Right cardiac atrium (tissue), 5 donors: ENCODE measurements around the gene APPL2. TPM values are rescaled to one million over a fixed set of nuclear protein-coding genes. Genes with fewer than 3 reads are reported as not detected.
"Not testable (repeated sequence)": the region's sequence is repeated elsewhere in the genome, so short reads cannot be mapped to it uniquely, and the experiment has no call there.

Experiments
- ATAC-seq, 2 donors: fragments of 200-7000 bp; cut with Tn5 transposase; one replicate each; pipeline versions ENCODE4 v1.8.0 to v1.9.1; 2020; ENCODE audit warnings: moderate library complexity in 2 of 2, mild to moderate bottlenecking in 1 of 2
- DNase-seq, 3 donors: peaks; one replicate each; pipeline ENCODE4 v3.0.0-alpha.2; 2020
- H3K27ac ChIP-seq: one replicate; pipeline ENCODE4 v1.5.1; 2013; ENCODE audit warnings: mild to moderate bottlenecking, low read length, control low read depth, moderate library complexity
- H3K27me3 ChIP-seq: one replicate; pipeline ENCODE4 v1.6.1; 2013; ENCODE audit not compliant: control insufficient read depth, insufficient read depth
- H3K4me1 ChIP-seq: one replicate; pipeline ENCODE4 v1.6.1; 2013; ENCODE audit warnings: low read length; ENCODE audit not compliant: control insufficient read depth, insufficient read depth
- H3K4me3 ChIP-seq: one replicate; pipeline ENCODE4 v1.5.1; 2013; ENCODE audit warnings: low read length, control low read depth
- H3K9me3 ChIP-seq: one replicate; pipeline ENCODE4 v1.6.1; 2013; ENCODE audit warnings: low read length; ENCODE audit not compliant: control insufficient read depth
- WGBS: extraction: QIAGEN DNeasy Blood & Tissue Kit; methylation state at CpG from one replicate; pipeline ENCODE4 v1.1.7; 2013; 5-methylcytosine and 5-hydroxymethylcytosine counted together
- intact Hi-C, 4 donors: fragments of 100-400 bp; cut with DNase I; formaldehyde crosslinking; loops; one replicate each; pipeline versions ENCODE4 v1.11.0 to v1.14.0; 2022 to 2023
- polyA plus RNA-seq: library from polyadenylated mRNA; stranded (reverse); fragments of 200-250 nt; gene quantifications from one replicate; pipeline ENCODE4 v1.2.3, GENCODE V29; 2013
- total RNA-seq, 4 donors: library from RNA; stranded (reverse); fragmentation: NEBNext Ultra II Directional; extraction: Animal tissue kit (Norgen Biotek cat#: 25700); gene quantifications; one replicate each; pipeline ENCODE4 v1.2.1, GENCODE V29; 2021
- donor health status: healthy with polysubstance abuse.
- donor health status: DM: no; HTN: yes; CAD: no.
- donor health status: DM: no; HTN: no; CAD: no.
- donor health status: DM: no; HTN: yes; CAD: no; lungs with severe emphysema.
- donor health status: DM: yes; HTN: yes; CAD: no.

APPL2 gene
- total and polyA plus RNA-seq, 5 donors = 13.4 to 27.9 (median 20.7) TPM

DNA sequence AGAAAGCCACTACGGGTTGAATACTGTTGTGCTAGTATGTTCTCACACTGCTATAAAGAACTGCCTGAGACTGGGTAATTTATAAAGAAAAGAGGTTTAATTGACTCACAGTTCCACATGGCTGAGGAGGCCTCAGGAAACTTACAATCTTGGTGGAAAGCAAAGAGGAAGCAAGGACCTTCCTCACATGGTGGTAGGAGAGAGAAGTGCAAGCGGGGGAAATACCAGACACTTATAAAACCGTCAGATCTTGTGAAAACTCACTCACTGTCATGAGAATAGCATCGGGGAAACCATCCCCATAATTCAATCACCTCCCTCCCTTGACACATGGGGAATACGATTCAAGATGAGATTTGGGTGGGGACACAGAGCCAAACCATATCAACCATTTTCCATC is 20.5 kb upstream of the APPL2 start:
- not testable (repeated sequence) for H3K4me1 ChIP-seq, H3K27ac ChIP-seq, ATAC-seq

DNA sequence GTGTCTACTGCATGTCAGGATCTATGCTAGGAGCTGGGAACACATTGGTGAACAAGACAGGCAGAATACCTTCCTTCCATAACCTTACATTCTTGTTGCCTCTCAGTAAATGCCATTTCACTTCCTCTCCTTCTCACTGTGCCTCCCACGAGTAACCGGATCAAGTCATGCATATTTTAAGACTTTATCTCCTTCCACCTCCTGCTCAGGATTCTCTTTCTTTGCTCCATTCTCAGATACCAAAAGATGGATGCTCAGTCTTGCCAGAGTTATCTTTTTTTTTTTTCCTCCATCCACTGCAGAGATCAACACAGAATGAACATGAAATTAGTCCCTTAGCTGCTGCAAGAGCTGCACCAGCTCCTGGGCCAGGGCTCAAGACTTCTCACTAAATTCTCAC is 20.0 kb upstream of the APPL2 start:
- Histone ChIP-seq H3K4me3 (no peak overlapping the region), H3K9me3 (no peaks in the 10 kb centered on the region), H3K4me1 (no peaks in the 10 kb centered on the region), H3K27ac (no peak overlapping the region), H3K27me3 (no peaks in the 10 kb centered on the region)
- WGBS = 43% methylated on average over 2 of the region's 2 CpGs
- ATAC-seq (no peak), DNase-seq (no peak)
- intact Hi-C loops = no loop called here

More for the DNA sequence above, 20.5 kb upstream of the APPL2 start:
- WGBS = 81% methylated on average over 5 of the region's 5 CpGs
- DNase-seq, H3K9me3 ChIP-seq, H3K27me3 ChIP-seq, intact Hi-C loops, H3K4me3 ChIP-seq: not testable (repeated sequence)

DNA sequence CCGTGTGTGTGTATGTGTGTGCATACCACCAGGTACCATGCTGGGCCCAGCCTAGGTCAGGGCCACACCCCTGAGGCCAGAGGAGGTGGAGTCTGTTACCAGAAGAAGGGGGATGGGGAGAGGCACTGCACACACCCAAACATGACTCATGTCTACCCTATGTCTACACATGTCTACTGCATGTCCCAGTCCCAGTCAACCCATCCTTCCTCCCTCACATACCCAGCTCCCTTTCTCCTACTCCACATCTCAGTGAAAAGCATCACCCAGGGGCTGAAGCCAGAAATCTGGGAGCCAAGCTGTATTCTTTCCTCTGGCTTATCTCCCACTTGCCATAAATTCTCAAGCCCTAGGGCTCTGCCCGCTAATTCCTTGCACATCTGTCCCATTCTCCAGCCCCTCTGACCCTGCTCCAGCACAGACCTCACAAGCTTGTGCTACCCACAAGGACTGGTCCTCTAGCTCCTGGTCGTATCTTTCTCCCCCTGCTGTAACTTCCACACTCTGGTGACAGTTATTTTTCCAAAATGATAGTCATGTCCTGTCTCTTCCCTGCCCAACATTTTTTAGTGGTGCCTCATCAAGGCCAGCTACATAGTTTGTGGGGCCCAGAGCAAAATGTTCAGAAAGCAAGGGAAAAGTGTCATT is 18.0 kb upstream of the APPL2 start:
- intact Hi-C loops = no loop called here
- Histone ChIP-seq H3K4me1 (no peaks in the 10 kb centered on the region), H3K4me3 (no peak overlapping the region), H3K27ac (no peak overlapping the region), H3K9me3 (no peaks in the 10 kb centered on the region), H3K27me3 (no peaks in the 10 kb centered on the region)
- WGBS = 64% methylated on average over 3 of the region's 3 CpGs
- DNase-seq = no peak
- ATAC-seq = peak in 1 of 2 donors; percentile 35

DNA sequence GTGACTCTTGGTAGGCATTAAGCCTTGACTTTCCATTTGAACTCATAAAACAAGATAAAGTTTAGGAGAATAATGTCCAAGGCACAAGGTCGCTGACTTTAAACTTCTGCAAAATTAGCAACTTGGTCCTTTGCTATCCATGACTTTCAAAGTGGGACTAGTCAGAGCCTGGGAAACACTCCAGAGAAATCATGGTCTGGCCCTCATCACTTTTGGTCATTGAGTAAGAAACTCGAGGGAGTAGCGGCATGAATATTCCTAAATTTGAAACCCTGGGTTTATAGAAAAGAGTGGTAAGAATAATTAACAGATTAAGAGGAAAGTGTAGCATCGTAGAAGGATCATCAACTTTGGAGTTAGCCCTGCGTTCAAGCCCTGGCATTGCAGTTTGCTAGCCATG is 16.9 kb upstream of the APPL2 start:
- H3K4me3 ChIP-seq = no peak overlapping the region
- DNase-seq (no peak), ATAC-seq (no peak)
- intact Hi-C loops = no loop called here
- WGBS = 85% methylated on average over 5 of the region's 5 CpGs
- no peaks in the 10 kb centered on the region for H3K9me3 ChIP-seq
- no peaks in the 10 kb centered on the region for H3K4me1 ChIP-seq
- no peaks in the 10 kb centered on the region for H3K27me3 ChIP-seq
- no peak overlapping the region for H3K27ac ChIP-seq

DNA sequence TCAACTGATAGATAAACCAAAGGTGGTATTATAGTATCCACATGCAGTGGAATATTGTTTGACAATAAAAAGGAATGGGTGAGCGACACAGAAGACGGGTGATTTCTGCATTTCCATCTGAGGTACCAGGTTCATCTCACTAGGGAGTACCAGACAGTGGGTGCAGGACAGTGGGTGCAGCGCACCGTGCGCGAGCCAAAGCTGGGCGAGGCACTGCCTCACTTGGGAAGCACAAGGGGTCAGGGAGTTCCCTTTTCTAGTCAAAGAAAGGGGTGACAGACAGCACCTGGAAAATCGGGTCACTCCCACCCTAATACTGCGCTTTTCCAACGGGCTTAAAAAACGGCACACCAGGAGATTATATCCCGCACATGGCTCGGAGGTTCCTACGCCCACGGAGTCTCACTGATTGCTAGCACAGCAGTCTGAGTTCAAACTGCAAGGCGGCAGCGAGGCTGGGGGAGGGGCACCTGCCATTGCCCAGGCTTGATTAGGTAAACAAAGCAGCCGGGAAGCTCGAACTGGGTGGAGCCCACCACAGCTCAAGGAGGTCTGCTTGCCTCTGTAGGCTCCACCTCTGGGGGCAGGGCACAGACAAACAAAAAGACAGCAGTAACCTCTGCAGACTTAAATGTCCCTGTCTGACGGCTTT is 9.9 kb upstream of the APPL2 start:
- H3K27ac ChIP-seq, H3K4me3 ChIP-seq, intact Hi-C loops, H3K27me3 ChIP-seq, DNase-seq, H3K4me1 ChIP-seq, H3K9me3 ChIP-seq, ATAC-seq: not testable (repeated sequence)
- 90% methylated on average over 20 of the region's 20 CpGs for WGBS

DNA sequence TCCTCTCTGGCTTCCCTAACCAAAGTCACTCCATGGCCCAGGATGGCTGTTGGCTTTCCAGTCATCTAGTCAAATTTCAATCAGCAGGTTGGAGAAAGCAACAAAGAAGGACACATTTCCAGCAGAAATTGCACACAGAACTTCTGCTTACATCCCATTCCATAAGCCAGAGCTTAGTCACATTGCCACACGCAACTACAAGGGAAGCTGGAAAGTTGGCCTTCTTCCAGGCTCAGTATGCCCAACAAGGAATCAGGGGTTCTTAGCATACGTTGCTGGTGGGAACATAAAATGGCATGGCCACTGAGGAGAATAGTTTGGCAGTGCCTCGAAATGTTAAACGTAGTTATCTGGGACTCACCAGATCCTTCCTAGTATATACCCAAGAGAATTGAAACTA is 9.3 kb upstream of the APPL2 start:
- H3K4me3 ChIP-seq = no peak overlapping the region
- H3K27ac ChIP-seq = no peak overlapping the region
- 75% methylated on average over 4 of the region's 4 CpGs for WGBS
- H3K27me3 ChIP-seq = no peaks in the 10 kb centered on the region
- ATAC-seq (no peak), DNase-seq (no peak)
- intact Hi-C loops = no loop called here
- H3K4me1 ChIP-seq = no peaks in the 10 kb centered on the region
- H3K9me3 ChIP-seq = no peaks in the 10 kb centered on the region

DNA sequence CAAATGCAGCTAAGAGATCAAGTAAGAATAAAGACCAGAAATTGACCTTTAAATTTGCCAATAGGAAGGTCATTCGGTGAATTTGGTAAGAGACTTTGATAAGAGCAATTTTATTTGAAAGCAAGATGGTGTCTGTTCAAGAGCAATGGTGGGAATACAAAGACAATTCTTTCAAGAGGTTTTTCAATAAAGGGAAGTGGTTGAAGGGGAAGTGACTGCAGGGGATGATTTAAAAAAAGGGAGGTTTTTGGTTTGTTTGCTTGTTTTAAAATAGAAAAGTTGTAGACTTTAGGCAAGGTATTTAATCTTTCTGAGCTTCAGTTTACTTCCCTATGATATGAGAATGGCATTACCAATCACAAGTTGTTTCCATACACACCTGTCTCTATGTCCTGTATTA is 4.3 kb upstream of the APPL2 start:
- WGBS = 85% methylated on average over 1 of the region's 1 CpG
- Histone ChIP-seq H3K27ac (no peak overlapping the region), H3K27me3 (no peaks in the 10 kb centered on the region), H3K9me3 (no peaks in the 10 kb centered on the region), H3K4me3 (no peak overlapping the region), H3K4me1 (no peaks in the 10 kb centered on the region)
- intact Hi-C loops = no loop called here
- ATAC-seq (no peak), DNase-seq (no peak)

DNA sequence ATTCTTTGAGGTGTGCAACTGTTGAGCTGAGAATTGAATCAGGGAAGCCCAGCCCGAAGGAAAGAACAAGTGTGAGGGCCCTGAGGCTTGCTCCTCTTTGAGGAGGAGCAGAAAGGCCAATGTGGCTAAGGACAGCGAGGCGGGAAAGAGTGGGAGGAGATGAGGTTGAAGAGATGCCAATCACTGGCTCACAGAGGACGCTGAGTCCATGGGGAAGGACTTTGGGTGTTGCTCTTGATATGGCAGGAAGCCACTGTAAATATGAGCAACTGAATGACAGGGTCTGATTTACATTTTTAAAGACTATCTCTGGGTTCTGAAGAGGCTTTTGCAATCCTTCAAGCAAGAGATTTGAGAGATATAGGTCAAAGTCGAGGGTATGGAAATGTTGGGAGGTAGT is 3.3 kb upstream of the APPL2 start:
- Histone ChIP-seq H3K4me3 (no peak overlapping the region), H3K27me3 (no peaks in the 10 kb centered on the region), H3K9me3 (no peaks in the 10 kb centered on the region), H3K27ac (no peak overlapping the region), H3K4me1 (no peaks in the 10 kb centered on the region)
- intact Hi-C loops = no loop called here
- DNase-seq (no peak), ATAC-seq (no peak)
- WGBS = 59% methylated on average over 5 of the region's 5 CpGs

DNA sequence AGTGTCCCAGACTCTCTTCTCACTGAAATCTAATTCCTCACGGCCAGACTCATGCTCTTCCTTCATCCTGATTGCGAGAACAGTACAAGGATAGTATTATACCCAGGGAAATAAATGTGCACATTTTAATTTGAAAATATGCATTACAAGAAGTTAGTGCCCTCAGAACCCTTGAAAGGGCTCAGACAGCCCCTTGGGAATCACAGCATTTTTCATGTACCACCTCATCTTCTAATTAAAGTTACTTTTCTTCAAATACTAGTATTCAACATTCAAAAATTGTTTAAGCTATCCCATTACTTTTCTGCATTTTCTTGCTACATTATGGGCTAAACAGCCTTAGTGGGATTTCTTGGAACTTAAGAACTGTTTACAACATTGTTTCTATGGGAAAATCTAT is 1.7 kb upstream of the APPL2 start:
- Histone ChIP-seq H3K9me3 (no peaks in the 10 kb centered on the region), H3K4me3 (no peak overlapping the region), H3K27me3 (no peaks in the 10 kb centered on the region), H3K4me1 (no peaks in the 10 kb centered on the region), H3K27ac (no peak overlapping the region)
- ATAC-seq = no peak
- intact Hi-C loops = no loop called here
- 85% methylated on average over 2 of the region's 2 CpGs for WGBS
- no peak for DNase-seq

DNA sequence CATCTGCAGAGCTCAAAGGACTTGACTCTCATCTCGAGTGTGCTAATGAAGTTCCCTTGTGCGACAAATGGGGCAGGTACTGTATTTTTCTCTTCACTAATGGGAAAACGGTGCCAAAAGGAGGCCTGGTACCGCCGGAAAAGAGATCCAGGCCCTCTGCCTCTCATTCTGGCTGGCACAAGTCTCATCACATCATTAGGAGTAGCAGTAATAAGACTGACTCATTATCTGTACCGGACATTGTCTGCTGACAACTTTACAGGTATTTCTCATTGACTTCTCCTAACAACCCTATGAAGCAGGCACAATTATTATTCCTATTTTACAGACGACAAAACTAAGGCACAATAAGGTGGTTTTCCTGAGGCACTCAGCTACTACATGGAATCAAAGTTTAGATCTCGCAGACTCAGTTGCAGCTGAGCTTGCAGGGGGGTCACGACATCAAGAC is 668 bp downstream of the APPL2 start:
- Histone ChIP-seq H3K9me3 (no peaks in the 10 kb centered on the region), H3K4me3 (peak overlapping the region; percentile 92), H3K27me3 (no peaks in the 10 kb centered on the region), H3K4me1 (peaks cover 3% of the 10 kb centered on the region), H3K27ac (peak overlapping the region; percentile 100)
- under 1% methylated on average over 9 of the region's 9 CpGs for WGBS
- DNase-seq = no peak
- intact Hi-C loops = no loop called here
- ATAC-seq = no peak

DNA sequence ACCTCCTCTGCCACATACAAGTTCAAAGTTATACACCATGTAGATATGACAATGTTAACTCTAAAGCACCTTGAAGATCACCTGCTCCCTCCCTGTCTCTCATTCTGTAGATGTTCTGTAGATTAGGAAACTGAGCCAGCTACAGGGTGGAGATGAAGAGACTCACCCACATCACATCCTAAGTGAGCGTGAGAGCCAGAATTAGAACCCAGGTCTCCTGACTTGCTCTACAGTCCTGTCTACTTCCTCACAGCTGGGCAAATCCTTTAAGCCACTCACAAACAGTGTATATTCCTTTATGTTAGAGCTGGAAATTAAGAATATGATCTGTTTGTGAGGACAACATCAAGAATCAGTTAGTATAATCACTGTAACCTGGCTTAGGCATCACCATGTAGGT is 1.8 kb downstream of the APPL2 start:
- 65% methylated on average over 1 of the region's 1 CpG for WGBS
- Histone ChIP-seq H3K9me3 (no peaks in the 10 kb centered on the region), H3K4me1 (peaks cover 3% of the 10 kb centered on the region), H3K27ac (peak overlapping the region; percentile 83), H3K27me3 (no peaks in the 10 kb centered on the region), H3K4me3 (peak overlapping the region; percentile 92)
- intact Hi-C loops = no loop called here
- ATAC-seq (no peak), DNase-seq (no peak)
